ENCODE results near the gene CRISP2.

DNA sequence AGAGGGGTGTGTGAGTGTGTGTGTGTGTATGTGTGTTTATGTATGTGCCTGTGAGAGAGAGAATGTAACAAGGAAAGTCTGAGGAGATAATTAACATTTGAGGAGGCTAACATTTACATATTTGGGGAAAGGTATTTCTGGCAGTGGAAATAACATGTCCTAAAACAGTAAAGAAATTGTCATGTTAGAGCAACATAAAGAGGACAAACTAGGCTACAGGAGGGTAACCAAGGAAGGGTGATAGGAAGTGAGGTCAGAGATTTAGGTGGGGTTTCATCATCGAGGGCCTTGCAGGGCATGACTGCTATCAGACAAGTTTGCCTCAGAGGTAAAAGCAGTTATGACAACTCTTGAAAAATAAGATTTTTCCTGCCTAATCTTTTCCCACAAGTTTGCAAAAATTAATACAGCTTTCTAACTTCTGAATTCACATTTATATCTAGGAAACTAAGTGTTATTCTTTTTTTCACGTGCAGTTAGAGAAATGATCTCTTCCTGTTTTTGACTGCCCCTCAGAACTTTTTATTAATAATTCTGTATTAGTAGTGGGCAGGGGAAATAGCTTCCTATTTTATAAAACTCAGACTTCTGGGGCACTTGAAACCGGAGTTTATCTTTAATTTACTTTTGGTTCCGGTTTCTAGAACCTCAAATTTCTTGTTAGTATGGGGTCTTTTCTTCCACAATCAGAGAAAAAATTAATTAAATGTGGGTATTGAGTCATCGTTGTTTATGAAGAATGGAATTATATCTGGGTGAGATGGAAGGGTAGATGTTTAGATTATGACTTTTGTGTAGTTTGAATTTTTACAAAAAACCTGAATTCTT lies 46.2 kb downstream of the CRISP2 start:
- TF ChIP-seq POLR2AphosphoS5 (IDR thresholded peaks at IDR 0.05; ENCODE audit: low read depth, low read length) (no peak), TAF1 (IDR thresholded peaks at IDR 0.05; ENCODE audit: borderline replicate concordance, low read depth, low read length) (no peak), POLR2A (IDR thresholded peaks at IDR 0.05; ENCODE audit: low read depth, low read length) (no peak)
